Activated naive CD4-positive, alpha-beta T cell treated with Interleukin-2 at 50 U/mL for 16 hours (primary cell): ENCODE results near the gene NPTX1.

Source experiments
- DNase-seq: peaks from one replicate; pipeline ENCODE4 v3.0.0-alpha.2; 2020

The NPTX1 gene

GRCh38 chr17:80456465-80457235 lies 19.8 kb downstream of the NPTX1 start:
- no peak for DNase-seq

DNA sequence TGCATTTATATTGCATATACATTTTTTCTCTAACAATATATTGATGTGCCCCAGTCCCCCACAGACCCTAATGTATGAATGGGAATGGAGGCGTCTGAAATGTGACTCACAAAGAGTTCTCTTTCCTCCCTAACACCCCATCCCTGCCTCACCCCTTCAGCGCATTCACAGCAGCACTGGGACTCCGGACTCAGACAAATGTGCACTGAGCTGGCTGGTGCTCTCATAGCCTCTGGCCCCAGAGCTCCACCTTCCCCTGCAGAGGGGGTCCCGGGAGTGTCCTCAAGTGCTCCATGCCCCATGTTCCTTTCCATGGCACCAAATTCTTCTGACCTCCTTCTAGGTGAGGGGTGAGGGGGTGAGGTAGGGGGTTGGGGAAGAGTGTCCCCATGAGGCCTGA lies 20.6 kb downstream of the NPTX1 start:
- DNase-seq, result no peak

DNA sequence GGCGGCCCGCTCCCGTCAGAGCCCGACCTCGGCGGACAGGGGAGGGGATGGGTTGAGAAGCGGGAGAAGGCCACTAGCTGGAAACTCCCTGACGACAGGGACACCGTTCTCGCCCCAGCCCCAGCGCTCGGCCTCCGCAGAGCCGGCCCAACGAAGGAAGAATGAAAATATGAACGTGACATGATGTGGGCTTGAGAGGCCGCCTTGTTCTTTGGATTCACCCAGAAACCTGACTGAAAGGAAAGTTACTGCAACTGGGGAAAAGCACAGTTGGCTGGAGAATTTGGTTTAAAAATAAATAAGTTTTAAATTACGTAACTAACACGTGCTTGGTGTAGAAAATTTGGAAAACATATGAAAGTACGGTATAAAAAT lies 21.1 kb downstream of the NPTX1 start:
- DNase-seq, result peak; percentile 52

GRCh38 chr17:80454557-80455335 lies 21.7 kb downstream of the NPTX1 start:
- DNase-seq, result peak; percentile 96

DNA sequence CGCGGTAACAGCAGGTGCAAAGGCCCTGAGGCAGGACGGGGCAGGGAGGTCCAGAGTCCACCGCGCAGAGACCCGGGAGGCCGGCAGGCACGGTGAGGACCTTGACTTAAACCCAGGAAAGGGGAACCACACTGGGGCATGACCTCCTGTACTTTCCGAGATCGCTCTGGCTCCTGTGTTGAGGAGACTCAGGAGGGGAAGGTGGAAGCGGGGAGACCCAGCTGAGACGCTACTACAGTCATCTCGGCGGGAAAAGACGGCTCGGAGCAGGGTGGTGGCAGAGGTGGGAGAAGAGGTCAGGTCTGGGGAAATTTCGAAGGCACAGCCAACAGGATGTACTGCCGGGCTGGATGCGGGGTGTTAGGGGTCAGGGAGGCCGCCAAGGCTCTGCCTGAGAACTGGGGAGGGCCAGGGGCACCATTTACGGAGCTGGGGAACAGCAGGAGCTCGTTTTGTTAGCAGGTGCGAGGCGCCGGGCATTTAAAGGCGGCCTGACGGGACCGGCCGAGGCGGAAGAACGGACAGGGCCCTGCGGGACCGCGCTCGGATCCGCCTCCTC lies 22.3 kb downstream of the NPTX1 start:
- DNase-seq, result no peak

DNA sequence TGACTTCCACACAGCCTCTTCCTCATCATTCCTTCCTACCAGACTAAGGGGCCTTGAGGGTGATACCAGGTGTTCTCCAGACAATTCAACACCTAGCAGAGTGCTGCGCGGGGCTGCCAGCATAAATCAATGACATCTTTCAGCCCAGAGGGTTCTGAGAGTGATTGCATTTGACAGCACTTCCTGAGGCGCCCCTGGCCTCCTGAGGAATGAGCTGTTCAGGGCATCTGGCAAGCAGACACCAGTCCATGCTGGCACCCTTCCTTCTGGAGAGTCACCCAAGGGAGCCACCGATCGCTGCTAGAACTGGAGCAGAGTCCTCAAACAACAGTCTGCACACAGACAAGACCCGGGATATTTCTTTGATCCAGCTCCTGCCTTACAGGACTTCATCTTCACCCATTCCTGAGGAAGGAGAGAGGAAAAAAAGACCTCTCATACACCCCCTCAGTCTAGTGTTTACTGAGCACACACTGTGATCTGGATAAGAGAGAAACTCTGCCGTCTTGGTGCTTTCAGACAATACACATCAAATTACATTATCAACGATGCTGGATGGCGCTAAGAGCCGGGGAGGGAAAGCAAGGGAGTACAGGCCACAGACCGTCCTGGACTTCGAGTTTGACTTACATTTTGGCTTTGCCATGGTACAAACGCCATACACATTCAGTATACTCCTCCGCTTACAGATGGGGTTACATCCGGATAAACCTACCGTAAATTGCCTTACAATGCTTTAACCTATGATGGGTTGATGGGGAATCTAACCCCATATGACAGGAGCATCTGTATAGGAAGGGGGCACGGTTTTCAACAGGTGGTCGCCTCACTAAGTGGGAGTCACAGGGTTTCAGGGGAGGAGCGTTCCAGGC lies 23.0 kb downstream of the NPTX1 start:
- DNase-seq, result no peak

DNA sequence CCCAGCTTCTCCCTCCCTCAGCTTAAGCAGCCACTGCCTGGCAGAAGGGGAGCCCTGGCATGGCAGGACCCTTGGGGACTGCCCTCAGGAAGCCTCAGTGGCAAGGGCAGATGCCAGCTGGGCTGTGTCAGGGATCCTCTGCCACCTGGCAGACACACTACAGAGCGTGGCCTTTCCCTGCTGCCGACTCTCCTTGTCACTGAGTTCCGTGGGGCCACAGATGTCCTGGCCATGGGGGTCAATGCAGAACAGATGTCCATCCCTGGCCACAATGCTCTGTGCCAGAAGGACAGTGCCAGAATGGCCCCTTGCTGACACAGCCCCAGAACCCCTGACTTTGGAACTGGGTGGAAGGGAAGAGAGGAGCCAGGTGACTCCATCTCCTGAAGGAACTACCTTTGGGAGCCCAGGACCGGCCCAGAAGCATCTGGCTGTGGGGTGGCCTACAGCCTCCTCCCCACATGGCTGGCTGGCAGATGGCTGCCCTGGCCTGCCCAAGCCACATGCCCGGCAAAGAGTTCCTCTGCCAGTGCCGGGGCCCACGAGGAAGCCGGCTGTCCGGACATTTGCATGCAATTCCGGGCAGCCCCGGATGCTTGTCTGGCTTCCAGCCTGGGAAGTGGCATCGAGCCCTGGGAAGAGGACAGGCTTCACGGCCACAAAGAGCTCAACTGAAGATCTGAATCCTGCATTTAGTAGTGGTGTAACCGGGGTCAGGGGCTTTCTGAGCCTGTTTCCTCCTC lies 24.1 kb downstream of the NPTX1 start:
- DNase-seq, result no peak

GRCh38 chr17:80451104-80451775 lies 25.2 kb downstream of the NPTX1 start:
- no peak for DNase-seq

- no peak for DNase-seq
Observed at GRCh38 chr17:80449930-80450576, 26.4 kb downstream of the NPTX1 start.

- no peak for DNase-seq
Observed at GRCh38 chr17:80449194-80449929, 27.0 kb downstream of the NPTX1 start.

- no peak for DNase-seq
Observed at GRCh38 chr17:80447790-80448189, 28.6 kb downstream of the NPTX1 start.

DNA sequence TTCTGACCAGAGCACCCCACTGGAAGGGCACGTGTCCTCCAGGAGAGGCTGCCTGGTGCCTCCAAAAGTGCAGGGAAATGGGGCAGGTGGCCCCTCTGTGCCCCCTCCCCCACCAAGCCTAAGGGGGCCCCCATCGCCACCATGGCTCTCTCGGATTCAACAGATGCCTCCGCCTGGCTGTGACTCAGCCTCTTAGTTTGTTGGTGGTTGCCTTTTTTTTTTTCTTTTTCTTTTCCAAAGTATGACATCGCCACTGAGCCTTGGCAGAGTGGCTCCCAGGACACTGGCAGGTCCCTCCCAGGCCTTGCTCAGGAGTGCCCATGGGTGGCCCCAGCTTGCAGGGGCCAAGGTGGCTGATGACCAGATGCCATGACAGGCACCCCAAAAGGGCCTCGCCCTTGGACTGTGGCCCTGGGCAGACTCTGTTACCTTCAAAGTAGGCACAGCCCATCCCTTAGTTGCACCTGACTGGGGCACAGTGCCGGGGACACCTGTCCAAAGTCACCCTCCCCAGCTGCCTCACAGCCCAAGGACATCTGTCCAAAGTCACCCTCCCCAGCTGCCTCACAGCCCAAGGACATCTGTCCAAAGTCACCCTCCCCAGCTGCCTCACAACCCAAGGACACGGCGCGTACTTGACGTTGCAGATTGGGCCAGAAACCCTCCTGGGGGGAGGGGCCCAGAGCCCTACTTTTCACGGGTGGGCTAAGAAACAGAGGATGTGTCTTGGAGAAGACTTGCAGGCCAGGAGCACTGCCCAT lies 29.6 kb downstream of the NPTX1 start:
- no peak for DNase-seq

DNA sequence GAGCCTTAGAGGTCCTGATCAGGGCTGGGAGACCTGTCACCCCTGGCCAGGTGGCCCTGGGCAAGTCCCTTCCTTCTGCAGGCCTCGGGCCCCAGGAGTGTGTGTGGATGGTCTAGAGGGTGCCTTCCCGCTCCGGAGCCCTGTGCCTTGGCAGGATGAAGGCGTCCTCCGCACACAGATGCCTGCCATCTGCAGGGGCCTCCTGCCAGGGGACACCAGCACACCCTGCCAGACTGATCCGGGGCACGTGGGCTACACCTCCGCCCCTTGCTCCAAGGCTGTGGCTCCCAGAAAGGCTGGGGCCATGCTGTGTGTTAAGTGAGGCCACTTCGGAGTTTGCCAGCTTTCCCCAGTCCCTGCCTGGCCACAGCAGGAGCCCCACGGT lies 30.7 kb downstream of the NPTX1 start:
- no peak for DNase-seq

DNA sequence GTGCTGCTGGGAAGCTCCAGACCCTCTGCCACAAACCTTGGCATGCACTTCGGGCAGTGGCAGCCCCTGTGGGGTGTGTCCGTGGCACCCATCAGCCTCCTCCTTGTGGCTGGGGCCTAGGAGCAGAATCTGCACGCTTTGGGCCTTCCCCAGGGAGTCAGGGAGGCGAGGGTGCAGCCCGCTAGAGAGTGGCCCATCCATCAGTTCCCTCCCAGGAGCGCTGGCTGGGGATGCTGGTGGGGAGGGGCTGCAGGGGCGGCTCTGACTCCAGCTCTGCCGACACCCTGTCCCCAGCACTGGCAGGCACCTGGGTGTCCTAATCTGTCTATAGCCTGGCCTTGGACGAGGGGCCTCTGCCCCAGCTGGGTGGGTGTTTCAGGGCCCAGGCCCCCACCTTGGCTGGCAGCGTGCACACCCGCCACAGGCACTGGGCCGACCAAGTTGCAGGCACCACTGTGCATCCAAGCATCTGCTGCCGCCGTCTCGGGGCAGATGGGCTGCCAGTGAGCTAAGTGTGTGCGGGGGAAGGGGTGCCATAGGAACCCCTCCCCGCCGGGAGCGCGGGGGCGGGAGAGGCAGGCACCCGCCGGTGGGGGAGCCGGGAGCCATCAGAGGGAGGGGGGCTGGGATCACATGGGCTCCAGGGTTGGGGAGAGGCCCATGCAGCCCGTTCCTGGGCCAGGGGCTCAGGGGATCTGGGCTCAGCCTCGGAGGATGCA lies 31.2 kb downstream of the NPTX1 start:
- DNase-seq, result no peak

DNA sequence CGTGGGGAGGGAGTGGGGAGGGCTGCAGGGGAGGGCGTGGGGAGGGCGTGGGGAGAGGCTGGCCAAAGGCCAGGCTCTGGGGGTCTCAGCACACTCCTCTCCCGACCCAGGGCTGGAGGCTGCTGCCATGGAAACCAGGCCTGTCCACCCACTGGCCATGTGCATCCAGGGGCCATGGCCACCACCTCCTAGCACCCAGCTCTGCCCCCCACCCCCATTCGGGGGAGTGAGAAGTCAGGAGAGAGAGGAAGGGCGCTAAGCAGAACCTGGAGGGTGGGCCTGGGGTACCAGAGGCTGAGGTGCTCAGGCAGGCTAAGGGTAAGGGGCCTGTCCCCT lies 31.8 kb downstream of the NPTX1 start:
- no peak for DNase-seq

- no peak for DNase-seq
Observed at GRCh38 chr17:80443916-80444643, 32.3 kb downstream of the NPTX1 start.

- DNase-seq, result no peak
Observed at GRCh38 chr17:80443498-80443897, 32.9 kb downstream of the NPTX1 start.

DNA sequence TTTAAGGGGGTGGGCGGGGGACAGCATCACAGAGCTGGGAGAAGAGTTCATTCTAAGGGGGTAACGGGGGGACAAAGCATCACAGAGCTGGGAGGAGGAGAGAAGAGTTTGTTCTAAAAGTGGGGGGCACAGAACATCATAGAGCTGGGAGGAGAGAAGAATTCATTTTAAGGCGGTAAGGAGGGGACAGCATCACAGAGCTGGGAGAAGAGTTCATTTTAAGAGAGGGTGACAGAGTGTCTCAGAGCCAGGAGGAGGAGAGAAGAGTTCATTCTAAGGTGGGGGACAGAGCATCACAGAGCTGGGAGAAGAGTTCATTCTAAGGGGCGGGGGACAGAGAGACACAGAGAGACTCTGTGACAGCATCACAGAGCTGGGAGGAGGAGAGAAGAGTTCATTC lies 33.6 kb downstream of the NPTX1 start:
- DNase-seq, result no peak

- no peak for DNase-seq
Observed at GRCh38 chr17:80442323-80442659, 34.1 kb downstream of the NPTX1 start.
